MM.1S (cell line): Measurements from ENCODE around the gene MPPED1.

Experiments
- EZH2 ChIP-seq: fragments of 300-600 bp; sonication (generic); optimal IDR thresholded peaks from 2 replicates; pipeline ENCODE3; 2017; ENCODE audit warnings: low read depth, mild to moderate bottlenecking, antibody characterized with exemption, low read length, mixed read lengths
- TF ChIP-seq, protein P1 (sequence below): fragments of 300-600 bp; sonication (generic); IDR thresholded peaks from 2 replicates; pipeline ENCODE4 v1.5.1; 2016; ENCODE audit warnings: antibody characterized with exemption, low read length, mixed read lengths

DNA sequence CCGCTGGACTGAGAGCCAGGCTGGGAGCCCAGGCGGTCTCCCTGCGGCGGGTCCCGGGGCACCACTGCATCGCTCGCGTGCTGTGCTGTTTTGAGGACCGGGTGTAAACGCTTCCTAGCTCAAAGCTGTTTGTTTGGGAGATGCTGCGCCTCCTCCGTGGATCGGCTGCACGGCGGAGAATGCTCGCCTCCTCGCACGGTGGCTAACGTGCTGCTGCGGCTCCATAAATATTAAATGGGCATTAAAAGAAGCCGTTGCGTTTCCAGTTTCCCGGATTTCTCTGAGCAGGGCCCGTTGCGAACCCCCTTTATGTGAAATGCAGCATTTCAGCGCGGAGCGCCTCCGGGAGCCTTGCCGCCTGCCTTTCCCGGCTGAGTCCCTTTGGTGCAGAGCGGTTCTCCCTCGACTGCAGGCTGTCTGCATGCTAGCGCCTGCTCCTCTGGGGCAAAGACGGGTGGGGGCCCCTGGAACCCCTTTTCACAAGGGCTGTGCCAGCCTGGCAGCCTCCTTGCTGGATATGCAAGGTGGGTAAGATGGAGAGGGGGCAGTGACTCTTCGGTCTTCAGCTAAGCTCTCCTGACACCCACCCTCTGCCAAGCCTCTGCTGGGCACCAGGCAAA, 9.3 kb downstream of the MPPED1 start:
- TF ChIP-seq, protein P1, sequence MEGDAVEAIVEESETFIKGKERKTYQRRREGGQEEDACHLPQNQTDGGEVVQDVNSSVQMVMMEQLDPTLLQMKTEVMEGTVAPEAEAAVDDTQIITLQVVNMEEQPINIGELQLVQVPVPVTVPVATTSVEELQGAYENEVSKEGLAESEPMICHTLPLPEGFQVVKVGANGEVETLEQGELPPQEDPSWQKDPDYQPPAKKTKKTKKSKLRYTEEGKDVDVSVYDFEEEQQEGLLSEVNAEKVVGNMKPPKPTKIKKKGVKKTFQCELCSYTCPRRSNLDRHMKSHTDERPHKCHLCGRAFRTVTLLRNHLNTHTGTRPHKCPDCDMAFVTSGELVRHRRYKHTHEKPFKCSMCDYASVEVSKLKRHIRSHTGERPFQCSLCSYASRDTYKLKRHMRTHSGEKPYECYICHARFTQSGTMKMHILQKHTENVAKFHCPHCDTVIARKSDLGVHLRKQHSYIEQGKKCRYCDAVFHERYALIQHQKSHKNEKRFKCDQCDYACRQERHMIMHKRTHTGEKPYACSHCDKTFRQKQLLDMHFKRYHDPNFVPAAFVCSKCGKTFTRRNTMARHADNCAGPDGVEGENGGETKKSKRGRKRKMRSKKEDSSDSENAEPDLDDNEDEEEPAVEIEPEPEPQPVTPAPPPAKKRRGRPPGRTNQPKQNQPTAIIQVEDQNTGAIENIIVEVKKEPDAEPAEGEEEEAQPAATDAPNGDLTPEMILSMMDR: no peak
- TF ChIP-seq EZH2: no peak
